ENCODE data around the gene FCMR. TPM values are rescaled to one million over a fixed set of nuclear protein-coding genes. Genes with fewer than 3 reads are reported as not detected.

The FCMR gene
- total and polyA plus RNA-seq, 10 of the 15 experiments (the other 5 are each of a cell fraction or from before 2014, with no cell fraction given) = 79.7 to 245 (median 123) TPM

GRCh38 chr1:206965781-206966180 is 44.0 kb upstream of the FCMR start:
- CTCF ChIA-PET = interaction anchor here (1.0 to 9.8 kb wide), 7 partner anchors 10 to 356 kb away, joined by 3 to 136 read pairs (median 6); no protein-coding TSS in a partner anchor

More at GRCh38 chr1:206965781-206966180, 44.0 kb upstream of the FCMR start:
- TF ChIP-seq, protein P1, sequence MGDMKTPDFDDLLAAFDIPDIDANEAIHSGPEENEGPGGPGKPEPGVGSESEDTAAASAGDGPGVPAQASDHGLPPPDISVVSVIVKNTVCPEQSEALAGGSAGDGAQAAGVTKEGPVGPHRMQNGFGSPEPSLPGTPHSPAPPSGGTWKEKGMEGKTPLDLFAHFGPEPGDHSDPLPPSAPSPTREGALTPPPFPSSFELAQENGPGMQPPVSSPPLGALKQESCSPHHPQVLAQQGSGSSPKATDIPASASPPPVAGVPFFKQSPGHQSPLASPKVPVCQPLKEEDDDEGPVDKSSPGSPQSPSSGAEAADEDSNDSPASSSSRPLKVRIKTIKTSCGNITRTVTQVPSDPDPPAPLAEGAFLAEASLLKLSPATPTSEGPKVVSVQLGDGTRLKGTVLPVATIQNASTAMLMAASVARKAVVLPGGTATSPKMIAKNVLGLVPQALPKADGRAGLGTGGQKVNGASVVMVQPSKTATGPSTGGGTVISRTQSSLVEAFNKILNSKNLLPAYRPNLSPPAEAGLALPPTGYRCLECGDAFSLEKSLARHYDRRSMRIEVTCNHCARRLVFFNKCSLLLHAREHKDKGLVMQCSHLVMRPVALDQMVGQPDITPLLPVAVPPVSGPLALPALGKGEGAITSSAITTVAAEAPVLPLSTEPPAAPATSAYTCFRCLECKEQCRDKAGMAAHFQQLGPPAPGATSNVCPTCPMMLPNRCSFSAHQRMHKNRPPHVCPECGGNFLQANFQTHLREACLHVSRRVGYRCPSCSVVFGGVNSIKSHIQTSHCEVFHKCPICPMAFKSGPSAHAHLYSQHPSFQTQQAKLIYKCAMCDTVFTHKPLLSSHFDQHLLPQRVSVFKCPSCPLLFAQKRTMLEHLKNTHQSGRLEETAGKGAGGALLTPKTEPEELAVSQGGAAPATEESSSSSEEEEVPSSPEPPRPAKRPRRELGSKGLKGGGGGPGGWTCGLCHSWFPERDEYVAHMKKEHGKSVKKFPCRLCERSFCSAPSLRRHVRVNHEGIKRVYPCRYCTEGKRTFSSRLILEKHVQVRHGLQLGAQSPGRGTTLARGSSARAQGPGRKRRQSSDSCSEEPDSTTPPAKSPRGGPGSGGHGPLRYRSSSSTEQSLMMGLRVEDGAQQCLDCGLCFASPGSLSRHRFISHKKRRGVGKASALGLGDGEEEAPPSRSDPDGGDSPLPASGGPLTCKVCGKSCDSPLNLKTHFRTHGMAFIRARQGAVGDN (IDR thresholded peaks at IDR 0.05) = no peak
- TF ChIP-seq, protein P2, sequence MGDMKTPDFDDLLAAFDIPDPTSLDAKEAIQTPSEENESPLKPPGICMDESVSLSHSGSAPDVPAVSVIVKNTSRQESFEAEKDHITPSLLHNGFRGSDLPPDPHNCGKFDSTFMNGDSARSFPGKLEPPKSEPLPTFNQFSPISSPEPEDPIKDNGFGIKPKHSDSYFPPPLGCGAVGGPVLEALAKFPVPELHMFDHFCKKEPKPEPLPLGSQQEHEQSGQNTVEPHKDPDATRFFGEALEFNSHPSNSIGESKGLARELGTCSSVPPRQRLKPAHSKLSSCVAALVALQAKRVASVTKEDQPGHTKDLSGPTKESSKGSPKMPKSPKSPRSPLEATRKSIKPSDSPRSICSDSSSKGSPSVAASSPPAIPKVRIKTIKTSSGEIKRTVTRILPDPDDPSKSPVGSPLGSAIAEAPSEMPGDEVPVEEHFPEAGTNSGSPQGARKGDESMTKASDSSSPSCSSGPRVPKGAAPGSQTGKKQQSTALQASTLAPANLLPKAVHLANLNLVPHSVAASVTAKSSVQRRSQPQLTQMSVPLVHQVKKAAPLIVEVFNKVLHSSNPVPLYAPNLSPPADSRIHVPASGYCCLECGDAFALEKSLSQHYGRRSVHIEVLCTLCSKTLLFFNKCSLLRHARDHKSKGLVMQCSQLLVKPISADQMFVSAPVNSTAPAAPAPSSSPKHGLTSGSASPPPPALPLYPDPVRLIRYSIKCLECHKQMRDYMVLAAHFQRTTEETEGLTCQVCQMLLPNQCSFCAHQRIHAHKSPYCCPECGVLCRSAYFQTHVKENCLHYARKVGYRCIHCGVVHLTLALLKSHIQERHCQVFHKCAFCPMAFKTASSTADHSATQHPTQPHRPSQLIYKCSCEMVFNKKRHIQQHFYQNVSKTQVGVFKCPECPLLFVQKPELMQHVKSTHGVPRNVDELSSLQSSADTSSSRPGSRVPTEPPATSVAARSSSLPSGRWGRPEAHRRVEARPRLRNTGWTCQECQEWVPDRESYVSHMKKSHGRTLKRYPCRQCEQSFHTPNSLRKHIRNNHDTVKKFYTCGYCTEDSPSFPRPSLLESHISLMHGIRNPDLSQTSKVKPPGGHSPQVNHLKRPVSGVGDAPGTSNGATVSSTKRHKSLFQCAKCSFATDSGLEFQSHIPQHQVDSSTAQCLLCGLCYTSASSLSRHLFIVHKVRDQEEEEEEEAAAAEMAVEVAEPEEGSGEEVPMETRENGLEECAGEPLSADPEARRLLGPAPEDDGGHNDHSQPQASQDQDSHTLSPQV (IDR thresholded peaks at IDR 0.05) = no peak
- Histone ChIP-seq H3K79me2 (ENCODE audit: control insufficient read depth, insufficient read depth, low read length) (no peaks in the 10 kb centered on the region), H3K9ac (ENCODE audit: control insufficient read depth, insufficient read depth, low read length) (no peak overlapping the region), H4K20me1 (ENCODE audit: control insufficient read depth, insufficient read depth) (no peaks in the 10 kb centered on the region), H2AFZ (ENCODE audit: control insufficient read depth, low read depth, low read length) (no peak overlapping the region), H3K4me2 (ENCODE audit: control insufficient read depth, insufficient read depth) (no peak overlapping the region), H3K27ac (ENCODE audit: control insufficient read depth, insufficient read depth) (no peak overlapping the region), H3K4me1 (ENCODE audit: control insufficient read depth, insufficient read depth, low read length) (peaks cover 31% of the 10 kb centered on the region), H3K27me3 (replicated peaks in 1 of 2; ENCODE audit: control insufficient read depth in 2 of 2, insufficient read depth in 2 of 2, low read length in 1 of 2) (no peaks in the 10 kb centered on the region), H3K9me3 (replicated peaks; ENCODE audit: control insufficient read depth, insufficient read depth, low read length) (no peaks in the 10 kb centered on the region), H3K4me3 (no peak overlapping the region), H3K36me3 (ENCODE audit: control insufficient read depth in 2 of 2, insufficient read depth in 2 of 2, low read length in 1 of 2) (no peaks in the 10 kb centered on the region)
- ChIA-PET POLR2A (interaction anchor here (1.0 to 1.3 kb wide), 3 partner anchors 10 to 44 kb away, joined by 4 read pairs; partner anchors contain the start of gene FCMR), RAD21 (ENCODE audit: unreplicated experiment) (interaction anchor here (0.6 to 2.8 kb wide), 6 partner anchors 10 to 482 kb away, joined by 3 to 17 read pairs (median 4); no protein-coding TSS in a partner anchor), SMC1A (ENCODE audit: uncharacterized antibody, unreplicated experiment) (interaction anchor here (0.9 to 1.2 kb wide), 5 partner anchors 11 to 53 kb away, joined by 3 to 6 read pairs (median 4); no protein-coding TSS in a partner anchor)
- intact Hi-C loops (cut with micrococcal nuclease; ENCODE audit: unreplicated experiment) = no loop called here
- in situ Hi-C loops (cut with MboI) = no loop called here
- whole genome bisulfite sequencing (ENCODE audit: insufficient coverage, insufficient replicate concordance, low lambda C conversion rate, missing lambda C conversion rate) = 96% methylated on average over 2 of the region's 2 CpGs
- no peak for DNase-seq (ENCODE audit: low read depth, low spot score)
- FAIRE-seq = no peak
- no TSS peak for BruUV-seq (replicated peaks)
- ATAC-seq = no peak

All from GM12878 (cell line).